SK-N-SH (cell line): ENCODE results near the gene SEMA3A. TPM values are rescaled to one million over a fixed set of nuclear protein-coding genes. Genes with fewer than 3 reads are reported as not detected.

ENCODE experiments used
- CTCF ChIA-PET: fragments of 300-600, 350-600 bp; formaldehyde crosslinking; extraction: SDS; loops from one replicate; lab custom pipeline; 2021; lab: Yijun Ruan, JAX
- POLR2A ChIA-PET: fragments of 350-600 bp; sonication (Branson Sonifier 250); formaldehyde crosslinking; extraction: SDS; loops from one replicate; lab custom pipeline; 2020; ENCODE audit warnings: antibody characterized with exemption, inconsistent platforms; lab: Yijun Ruan, JAX
- DNase-seq: peaks from one replicate; pipeline ENCODE4 v3.0.0; 2012
- H2AFZ ChIP-seq: fragments of 200-600 bp; sonication (generic); 2 replicates; pipeline ENCODE4 v1.8.1; 2016; ENCODE audit warnings: antibody characterized with exemption, mild to moderate bottlenecking, low read depth
- H3F3A ChIP-seq: fragments of 200-600 bp; sonication (generic); replicated peaks from 2 replicates; pipeline ENCODE3; 2016; ENCODE audit warnings: antibody characterized with exemption, mild to moderate bottlenecking; ENCODE audit not compliant: insufficient read depth
- H3K27ac ChIP-seq, 2 experiments: fragments of 200-500 bp in 1 of 2; fragments of 200-600 bp in 1 of 2; sonication (Bioruptor generic) in 1 of 2; sonication (generic), shearing (Covaris generic) in 1 of 2; 2 replicates each; pipeline versions ENCODE4 v1.5.1 to v1.6.1; 2014 to 2016; ENCODE audit warnings: low read depth in 2 of 2, inconsistent platforms in 1 of 2, low read length in 1 of 2, mild to moderate bottlenecking in 1 of 2, mixed read lengths in 1 of 2
- H3K27me3 ChIP-seq: fragments of 200-600 bp; sonication (generic), shearing (Covaris generic); 2 replicates; pipeline ENCODE4 v1.6.1; 2016; ENCODE audit warnings: mixed run types; ENCODE audit not compliant: insufficient read depth
- H3K36me3 ChIP-seq, 2 experiments: fragments of 200-500 bp in 1 of 2; fragments of 200-600 bp in 1 of 2; sonication (Bioruptor generic) in 1 of 2; sonication (generic) in 1 of 2; replicated peaks in 1 of 2; 2 replicates each; pipeline versions ENCODE3 to v1.5.1; 2014 to 2016; ENCODE audit warnings: low read length in 1 of 2, mild to moderate bottlenecking in 1 of 2; ENCODE audit not compliant: insufficient read depth in 2 of 2, control insufficient read depth in 1 of 2
- H3K4me1 ChIP-seq, 2 experiments: fragments of 200-500 bp in 1 of 2; fragments of 200-600 bp in 1 of 2; sonication (Bioruptor generic) in 1 of 2; sonication (generic), shearing (Covaris generic) in 1 of 2; 2 replicates each; pipeline versions ENCODE4 v1.5.1 to v1.6.1; 2014 to 2016; ENCODE audit warnings: low read depth in 1 of 2, low read length in 1 of 2, mixed run types in 1 of 2; ENCODE audit not compliant: insufficient read depth in 2 of 2, control insufficient read depth in 1 of 2
- H3K4me2 ChIP-seq: fragments of 200-600 bp; sonication (generic), shearing (Covaris generic); 2 replicates; pipeline ENCODE4 v1.6.1; 2017; ENCODE audit warnings: mixed run types
- H3K4me3 ChIP-seq, 2 experiments: fragments of 200-500 bp in 1 of 2; fragments of 200-600 bp in 1 of 2; sonication (Bioruptor generic) in 1 of 2; sonication (generic), shearing (Covaris generic) in 1 of 2; 2 replicates each; pipeline versions ENCODE4 v1.5.1 to v1.8.1; 2014 to 2016; ENCODE audit warnings: low read depth in 2 of 2, inconsistent platforms in 1 of 2, low read length in 1 of 2, mild to moderate bottlenecking in 1 of 2, mixed read lengths in 1 of 2, moderate library complexity in 1 of 2
- H3K79me2 ChIP-seq: fragments of 200-600 bp; sonication (generic); 2 replicates; pipeline ENCODE4 v1.8.1; 2017; ENCODE audit warnings: mild to moderate bottlenecking; ENCODE audit not compliant: insufficient read depth
- H3K9ac ChIP-seq: fragments of 200-600 bp; sonication (generic); 2 replicates; pipeline ENCODE4 v1.6.1; 2017; ENCODE audit warnings: mixed run types
- H3K9me2 ChIP-seq: fragments of 200-600 bp; sonication (generic); 2 replicates; pipeline ENCODE4 v1.6.1; 2017; ENCODE audit warnings: mixed run types
- H3K9me3 ChIP-seq: fragments of 200-600 bp; sonication (generic); 2 replicates; pipeline ENCODE4 v1.6.1; 2017; ENCODE audit warnings: mixed run types, mild to moderate bottlenecking, moderate library complexity
- H4K20me1 ChIP-seq: fragments of 200-600 bp; sonication (generic); 2 replicates; pipeline ENCODE4 v1.6.1; 2017; ENCODE audit warnings: mild to moderate bottlenecking, mixed run types; ENCODE audit not compliant: insufficient read depth
- EP300 ChIP-seq, 2 experiments: IDR thresholded peaks; 2 replicates each; pipeline versions ENCODE4 v1.4.0 to v1.6.1; 2012; ENCODE audit warnings: borderline replicate concordance in 1 of 2, low read depth in 1 of 2, low read length in 1 of 2
- FOSL2 ChIP-seq: IDR thresholded peaks from 2 replicates; pipeline ENCODE4 v1.4.0; 2012; ENCODE audit warnings: low read depth, mild to moderate bottlenecking, moderate library complexity, borderline replicate concordance
- JUND ChIP-seq: IDR thresholded peaks from 2 replicates; pipeline ENCODE4 v1.4.0; 2012
- NFIC ChIP-seq: IDR thresholded peaks from 2 replicates; pipeline ENCODE4 v1.4.0; 2012; ENCODE audit warnings: borderline replicate concordance
- POLR2AphosphoS5 ChIP-seq: IDR thresholded peaks from 2 replicates; pipeline ENCODE4 v1.6.1; 2012; ENCODE audit warnings: low read depth, low read length
- RAD21 ChIP-seq: IDR thresholded peaks from 2 replicates; pipeline ENCODE4 v1.6.1; 2012; ENCODE audit warnings: mild to moderate bottlenecking, low read length
- RCOR1 ChIP-seq: fragments of 150-350 bp; IDR thresholded peaks from 2 replicates; pipeline ENCODE4 v1.6.1; 2017; ENCODE audit warnings: antibody characterized with exemption, low read length
- RFX5 ChIP-seq: IDR thresholded peaks from 2 replicates; pipeline ENCODE4 v1.6.1; 2012; ENCODE audit warnings: mild to moderate bottlenecking, improper control_type of control experiment, low read length
- SIN3A ChIP-seq: IDR thresholded peaks from 2 replicates; pipeline ENCODE4 v1.6.1; 2012; ENCODE audit warnings: low read depth, mild to moderate bottlenecking, low read length, moderate library complexity, borderline replicate concordance
- SMC3 ChIP-seq: IDR thresholded peaks from 2 replicates; pipeline ENCODE4 v1.6.1; 2012; ENCODE audit warnings: low read depth, low read length, improper control_type of control experiment
- WGBS: methylation state at CpG from one replicate; pipeline ENCODE4 v1.1.6; 2017; ENCODE audit warnings: low lambda C conversion rate; 5-methylcytosine and 5-hydroxymethylcytosine counted together
- polyA plus RNA-seq, 3 experiments: library from polyadenylated mRNA; depleted of rRNA; stranded (reverse); fragments of >200 nt; gene quantifications; 2 replicates each; pipeline ENCODE4 v1.2.3, GENCODE V29; 2012
- TF ChIP-seq, protein P1 (sequence below): fragments of 150-350 bp; IDR thresholded peaks from 2 replicates; pipeline ENCODE4 v1.6.1; 2017; ENCODE audit warnings: antibody characterized with exemption, low read length, low read depth, borderline replicate concordance
- TF ChIP-seq, protein P2 (sequence below): IDR thresholded peaks from 2 replicates; pipeline ENCODE4 v1.4.0; 2012; ENCODE audit warnings: low read depth
- TF ChIP-seq, protein P3 (sequence below): IDR thresholded peaks from 2 replicates; pipeline ENCODE4 v1.6.1; 2012; ENCODE audit warnings: mild to moderate bottlenecking, low read depth, low read length, moderate library complexity
- TF ChIP-seq, protein P4 (sequence below): fragments of 200-600 bp; sonication (generic); IDR thresholded peaks from 2 replicates; pipeline ENCODE4 v1.6.1; 2017; ENCODE audit warnings: antibody characterized with exemption, mild to moderate bottlenecking, moderate library complexity
- TF ChIP-seq, protein P5 (sequence below): IDR thresholded peaks from 2 replicates; pipeline ENCODE4 v1.4.0; 2012; ENCODE audit warnings: low read depth, borderline replicate concordance

Gene SEMA3A
- polyA plus RNA-seq, 1 of the 3 experiments (the other 2 are of a cell fraction) = 15.9 TPM

DNA sequence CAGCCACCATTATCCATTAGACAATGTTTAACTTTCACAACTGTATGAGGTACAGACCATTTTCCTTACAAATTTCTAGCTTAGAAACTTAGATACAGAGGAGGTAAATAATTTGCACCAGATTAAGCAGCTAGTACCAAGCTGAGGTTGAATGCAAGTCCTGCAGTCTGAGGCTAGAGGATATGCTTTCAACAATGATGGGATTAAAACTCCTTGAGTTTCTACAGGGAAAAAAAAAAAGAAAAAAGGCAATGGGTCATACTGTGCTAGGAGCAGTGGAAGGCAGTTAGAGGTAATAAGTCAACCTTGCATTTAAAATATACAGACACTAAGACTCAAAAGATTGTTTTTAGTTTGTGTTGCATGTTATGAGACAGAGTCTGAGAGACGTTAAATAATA lies 86.5 kb downstream of the SEMA3A start:
- ChIA-PET CTCF (interaction anchor here (1.5 kb wide), 1 partner anchor 13 kb away, joined by 3 read pairs; no protein-coding TSS in a partner anchor), POLR2A (no interaction called here)
- H4K20me1 ChIP-seq = no peaks in the 10 kb centered on the region
- no peaks in the 10 kb centered on the region for H3K9me2 ChIP-seq
- no peak overlapping the region for H2AFZ ChIP-seq
- H3K4me3 ChIP-seq = no peak overlapping the region
- no peak for DNase-seq
- H3K27me3 ChIP-seq = no peaks in the 10 kb centered on the region
- H3K4me1 ChIP-seq = peaks cover 2 to 32% of the 10 kb centered on the region in 2 experiments
- H3K9me3 ChIP-seq = no peaks in the 10 kb centered on the region
- no peaks in the 10 kb centered on the region for H3K79me2 ChIP-seq
- no peak overlapping the region for H3K27ac ChIP-seq
- H3F3A ChIP-seq = peaks cover 18% of the 10 kb centered on the region
- H3K4me2 ChIP-seq = no peak overlapping the region
- H3K36me3 ChIP-seq = peaks cover 0 to 2% of the 10 kb centered on the region in 2 experiments
- 92% methylated on average over 1 of the region's 1 CpG for WGBS
- TF ChIP-seq RAD21 (no peak), SMC3 (no peak), RFX5 (no peak), JUND (no peak), SIN3A (no peak), NFIC (no peak), EP300 (IDR thresholded peaks at IDR 0.05; ENCODE audit: borderline replicate concordance in 1 of 2, low read depth in 1 of 2, low read length in 1 of 2) (no peak), RCOR1 (no peak), POLR2AphosphoS5 (no peak), FOSL2 (no peak)
- TF ChIP-seq, protein P1, sequence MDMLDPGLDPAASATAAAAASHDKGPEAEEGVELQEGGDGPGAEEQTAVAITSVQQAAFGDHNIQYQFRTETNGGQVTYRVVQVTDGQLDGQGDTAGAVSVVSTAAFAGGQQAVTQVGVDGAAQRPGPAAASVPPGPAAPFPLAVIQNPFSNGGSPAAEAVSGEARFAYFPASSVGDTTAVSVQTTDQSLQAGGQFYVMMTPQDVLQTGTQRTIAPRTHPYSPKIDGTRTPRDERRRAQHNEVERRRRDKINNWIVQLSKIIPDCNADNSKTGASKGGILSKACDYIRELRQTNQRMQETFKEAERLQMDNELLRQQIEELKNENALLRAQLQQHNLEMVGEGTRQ = no peak
- TF ChIP-seq, protein P2, sequence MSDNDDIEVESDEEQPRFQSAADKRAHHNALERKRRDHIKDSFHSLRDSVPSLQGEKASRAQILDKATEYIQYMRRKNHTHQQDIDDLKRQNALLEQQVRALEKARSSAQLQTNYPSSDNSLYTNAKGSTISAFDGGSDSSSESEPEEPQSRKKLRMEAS = no peak
- TF ChIP-seq, protein P3, sequence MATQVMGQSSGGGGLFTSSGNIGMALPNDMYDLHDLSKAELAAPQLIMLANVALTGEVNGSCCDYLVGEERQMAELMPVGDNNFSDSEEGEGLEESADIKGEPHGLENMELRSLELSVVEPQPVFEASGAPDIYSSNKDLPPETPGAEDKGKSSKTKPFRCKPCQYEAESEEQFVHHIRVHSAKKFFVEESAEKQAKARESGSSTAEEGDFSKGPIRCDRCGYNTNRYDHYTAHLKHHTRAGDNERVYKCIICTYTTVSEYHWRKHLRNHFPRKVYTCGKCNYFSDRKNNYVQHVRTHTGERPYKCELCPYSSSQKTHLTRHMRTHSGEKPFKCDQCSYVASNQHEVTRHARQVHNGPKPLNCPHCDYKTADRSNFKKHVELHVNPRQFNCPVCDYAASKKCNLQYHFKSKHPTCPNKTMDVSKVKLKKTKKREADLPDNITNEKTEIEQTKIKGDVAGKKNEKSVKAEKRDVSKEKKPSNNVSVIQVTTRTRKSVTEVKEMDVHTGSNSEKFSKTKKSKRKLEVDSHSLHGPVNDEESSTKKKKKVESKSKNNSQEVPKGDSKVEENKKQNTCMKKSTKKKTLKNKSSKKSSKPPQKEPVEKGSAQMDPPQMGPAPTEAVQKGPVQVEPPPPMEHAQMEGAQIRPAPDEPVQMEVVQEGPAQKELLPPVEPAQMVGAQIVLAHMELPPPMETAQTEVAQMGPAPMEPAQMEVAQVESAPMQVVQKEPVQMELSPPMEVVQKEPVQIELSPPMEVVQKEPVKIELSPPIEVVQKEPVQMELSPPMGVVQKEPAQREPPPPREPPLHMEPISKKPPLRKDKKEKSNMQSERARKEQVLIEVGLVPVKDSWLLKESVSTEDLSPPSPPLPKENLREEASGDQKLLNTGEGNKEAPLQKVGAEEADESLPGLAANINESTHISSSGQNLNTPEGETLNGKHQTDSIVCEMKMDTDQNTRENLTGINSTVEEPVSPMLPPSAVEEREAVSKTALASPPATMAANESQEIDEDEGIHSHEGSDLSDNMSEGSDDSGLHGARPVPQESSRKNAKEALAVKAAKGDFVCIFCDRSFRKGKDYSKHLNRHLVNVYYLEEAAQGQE = no peak
- TF ChIP-seq, protein P4, sequence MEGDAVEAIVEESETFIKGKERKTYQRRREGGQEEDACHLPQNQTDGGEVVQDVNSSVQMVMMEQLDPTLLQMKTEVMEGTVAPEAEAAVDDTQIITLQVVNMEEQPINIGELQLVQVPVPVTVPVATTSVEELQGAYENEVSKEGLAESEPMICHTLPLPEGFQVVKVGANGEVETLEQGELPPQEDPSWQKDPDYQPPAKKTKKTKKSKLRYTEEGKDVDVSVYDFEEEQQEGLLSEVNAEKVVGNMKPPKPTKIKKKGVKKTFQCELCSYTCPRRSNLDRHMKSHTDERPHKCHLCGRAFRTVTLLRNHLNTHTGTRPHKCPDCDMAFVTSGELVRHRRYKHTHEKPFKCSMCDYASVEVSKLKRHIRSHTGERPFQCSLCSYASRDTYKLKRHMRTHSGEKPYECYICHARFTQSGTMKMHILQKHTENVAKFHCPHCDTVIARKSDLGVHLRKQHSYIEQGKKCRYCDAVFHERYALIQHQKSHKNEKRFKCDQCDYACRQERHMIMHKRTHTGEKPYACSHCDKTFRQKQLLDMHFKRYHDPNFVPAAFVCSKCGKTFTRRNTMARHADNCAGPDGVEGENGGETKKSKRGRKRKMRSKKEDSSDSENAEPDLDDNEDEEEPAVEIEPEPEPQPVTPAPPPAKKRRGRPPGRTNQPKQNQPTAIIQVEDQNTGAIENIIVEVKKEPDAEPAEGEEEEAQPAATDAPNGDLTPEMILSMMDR = no peak
- TF ChIP-seq, protein P5, sequence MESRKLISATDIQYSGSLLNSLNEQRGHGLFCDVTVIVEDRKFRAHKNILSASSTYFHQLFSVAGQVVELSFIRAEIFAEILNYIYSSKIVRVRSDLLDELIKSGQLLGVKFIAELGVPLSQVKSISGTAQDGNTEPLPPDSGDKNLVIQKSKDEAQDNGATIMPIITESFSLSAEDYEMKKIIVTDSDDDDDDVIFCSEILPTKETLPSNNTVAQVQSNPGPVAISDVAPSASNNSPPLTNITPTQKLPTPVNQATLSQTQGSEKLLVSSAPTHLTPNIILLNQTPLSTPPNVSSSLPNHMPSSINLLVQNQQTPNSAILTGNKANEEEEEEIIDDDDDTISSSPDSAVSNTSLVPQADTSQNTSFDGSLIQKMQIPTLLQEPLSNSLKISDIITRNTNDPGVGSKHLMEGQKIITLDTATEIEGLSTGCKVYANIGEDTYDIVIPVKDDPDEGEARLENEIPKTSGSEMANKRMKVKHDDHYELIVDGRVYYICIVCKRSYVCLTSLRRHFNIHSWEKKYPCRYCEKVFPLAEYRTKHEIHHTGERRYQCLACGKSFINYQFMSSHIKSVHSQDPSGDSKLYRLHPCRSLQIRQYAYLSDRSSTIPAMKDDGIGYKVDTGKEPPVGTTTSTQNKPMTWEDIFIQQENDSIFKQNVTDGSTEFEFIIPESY = no peak
- H3K9ac ChIP-seq = no peak overlapping the region
